NCI-H774 (cell line): ENCODE data around the gene GMDS.
"Not testable (repeated sequence)": the region's sequence is repeated elsewhere in the genome, so short reads cannot be mapped to it uniquely, and the experiment has no call there.

ENCODE experiments used
- DNase-seq: peaks from one replicate; lab custom pipeline; 2025; lab: John Stamatoyannopoulos, UW

GMDS gene

DNA sequence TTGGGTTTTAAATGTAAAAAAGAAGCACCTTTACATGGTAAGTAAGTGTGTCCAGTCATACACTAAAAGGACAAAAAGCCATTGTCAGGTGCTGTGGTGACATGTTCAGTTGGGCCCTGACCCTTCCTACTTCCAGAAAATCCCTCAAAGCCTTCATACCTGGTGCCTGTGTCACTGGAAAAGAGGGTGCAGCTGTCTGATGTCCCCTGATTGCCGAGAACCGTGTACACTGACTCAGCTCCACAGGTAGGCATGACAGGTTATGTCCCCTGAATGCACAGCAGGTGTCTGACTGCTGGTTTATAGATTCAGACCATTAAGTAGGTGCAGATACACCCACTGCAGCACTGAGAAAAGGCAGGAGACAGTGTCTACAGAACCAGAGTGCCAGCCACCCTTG lies 536.6 kb downstream of the GMDS start:
- no peak for DNase-seq

DNA sequence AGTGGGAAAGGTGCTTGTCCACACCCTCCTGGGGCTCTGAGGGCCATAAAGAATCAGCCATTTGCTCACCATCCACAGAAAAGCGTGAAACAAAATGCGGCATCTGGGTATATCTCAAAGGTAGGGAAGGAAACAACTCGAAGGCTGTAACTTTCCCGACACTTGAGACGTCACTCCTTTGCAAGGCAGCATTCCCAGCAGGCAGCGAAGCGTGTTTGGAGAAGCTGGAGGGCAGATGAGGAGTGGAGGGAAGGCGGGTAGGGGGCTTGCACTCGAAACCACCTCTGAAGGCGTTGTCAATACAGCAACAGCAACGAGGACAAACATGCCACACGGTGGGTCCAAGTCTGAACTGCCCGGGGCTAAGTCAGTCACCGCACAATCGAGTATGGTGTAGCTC lies 537.3 kb downstream of the GMDS start:
- DNase-seq = no peak

DNA sequence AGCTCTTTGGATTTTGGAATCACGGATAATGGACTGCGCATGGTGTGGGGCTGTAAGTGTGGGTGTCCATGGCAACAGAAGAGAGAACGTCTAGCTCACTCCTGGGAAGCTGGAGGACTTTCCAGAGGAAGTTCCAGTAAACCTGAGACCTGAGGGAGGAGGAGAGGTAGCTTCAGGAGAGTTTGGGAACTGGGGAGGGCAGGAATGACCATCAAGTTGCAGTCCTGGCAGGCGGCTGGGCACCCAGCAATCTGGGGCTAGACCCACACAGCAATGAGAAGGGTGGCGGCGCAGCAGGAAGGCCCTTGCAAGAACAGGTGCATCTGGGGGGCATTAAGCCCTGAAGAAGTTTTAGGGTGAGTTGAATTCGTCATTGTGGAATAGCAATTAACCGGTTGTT lies 539.8 kb downstream of the GMDS start:
- no peak for DNase-seq

DNA sequence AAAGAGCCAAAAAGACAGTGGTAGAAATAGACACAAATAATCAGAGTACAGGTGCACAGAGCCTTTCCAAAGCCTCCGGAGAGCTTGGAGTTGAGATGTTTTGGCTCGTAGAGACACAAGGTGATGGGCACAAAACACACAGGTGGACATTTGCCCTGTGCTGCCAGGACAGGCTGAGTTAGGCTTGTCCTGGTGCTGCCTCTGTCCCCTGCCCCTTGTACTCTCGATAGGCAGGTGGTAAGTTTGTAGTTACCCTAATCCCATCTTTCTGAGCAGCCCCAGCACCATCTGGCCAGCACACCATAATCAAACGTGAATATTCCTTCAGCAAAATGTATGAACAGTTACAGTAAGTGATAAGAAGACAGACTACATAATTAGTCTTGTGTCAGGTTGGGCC lies 540.2 kb downstream of the GMDS start:
- no peak for DNase-seq

DNA sequence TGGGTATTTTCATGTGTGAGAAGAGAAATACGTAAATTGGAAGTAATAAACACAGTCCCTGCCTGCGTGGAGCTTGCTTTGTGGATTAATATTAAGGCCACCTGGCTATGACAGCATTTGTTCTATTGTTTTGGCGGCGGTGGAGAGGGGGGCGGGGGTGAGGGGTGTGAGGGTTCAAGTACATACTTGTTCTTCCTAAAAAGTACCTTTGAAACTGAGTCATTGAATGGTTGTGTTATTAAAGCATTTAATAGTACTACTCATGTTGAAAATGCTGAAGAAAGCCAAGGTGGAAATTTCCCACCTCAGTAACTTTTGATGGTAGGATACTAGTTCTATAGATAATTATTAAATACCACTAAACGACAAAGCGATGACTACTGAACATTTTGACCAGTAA lies 540.7 kb downstream of the GMDS start:
- no peak for DNase-seq

DNA sequence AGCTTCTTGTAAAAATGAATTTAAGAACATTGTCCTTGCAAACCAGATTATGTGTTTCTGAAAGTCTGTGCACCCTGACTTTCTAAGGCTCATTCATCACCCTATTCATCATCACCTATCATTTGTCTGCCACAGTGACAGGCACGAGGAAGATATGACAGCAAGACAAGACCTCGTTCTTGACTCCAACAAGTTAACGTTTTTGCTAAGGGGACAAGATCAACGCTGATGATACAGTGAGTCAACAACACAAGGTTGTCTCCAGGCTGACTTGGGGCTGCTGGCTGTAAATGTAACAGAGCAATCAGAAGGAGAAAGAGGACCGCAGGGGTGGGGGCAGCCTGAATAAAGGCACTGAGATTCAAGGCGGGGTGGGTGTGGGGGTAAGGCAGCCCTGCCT lies 541.5 kb downstream of the GMDS start:
- DNase-seq = no peak

DNA sequence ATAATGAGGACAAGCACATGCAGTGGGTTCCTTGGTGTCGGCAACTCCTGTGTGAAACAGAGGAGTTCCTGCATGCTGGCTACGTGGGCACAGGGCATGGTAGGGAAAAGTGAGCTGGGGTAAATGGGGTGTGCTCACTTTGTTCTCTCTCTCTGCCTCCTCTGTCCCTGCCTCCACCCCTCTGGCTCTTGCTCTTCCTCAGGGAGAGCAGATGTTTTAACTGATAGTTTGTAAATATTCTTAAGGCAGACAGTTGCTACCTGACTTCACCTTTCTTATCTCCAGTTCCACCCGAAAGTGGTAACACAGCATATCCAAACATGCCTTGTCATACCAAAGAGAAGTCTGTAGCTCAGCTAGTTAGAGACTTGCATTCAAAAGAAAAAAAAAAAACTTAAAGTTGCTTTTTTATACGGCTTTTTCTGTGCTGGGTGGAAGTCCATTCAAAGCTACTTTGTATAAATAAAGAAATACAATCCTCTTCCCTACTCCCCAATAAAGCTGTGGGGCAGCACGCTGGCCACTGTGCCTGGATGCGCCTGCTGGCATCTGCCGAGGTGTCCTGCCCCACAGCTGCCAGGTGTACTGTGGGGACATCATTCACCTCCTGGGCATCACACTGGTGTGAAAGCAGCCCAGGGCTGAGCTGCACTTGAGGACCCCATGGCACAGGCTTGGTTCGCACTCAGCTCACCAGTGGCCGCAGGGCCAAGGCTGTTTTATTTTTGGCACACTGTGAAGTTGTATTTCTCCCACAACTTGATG lies 542.1 kb downstream of the GMDS start:
- no peak for DNase-seq

DNA sequence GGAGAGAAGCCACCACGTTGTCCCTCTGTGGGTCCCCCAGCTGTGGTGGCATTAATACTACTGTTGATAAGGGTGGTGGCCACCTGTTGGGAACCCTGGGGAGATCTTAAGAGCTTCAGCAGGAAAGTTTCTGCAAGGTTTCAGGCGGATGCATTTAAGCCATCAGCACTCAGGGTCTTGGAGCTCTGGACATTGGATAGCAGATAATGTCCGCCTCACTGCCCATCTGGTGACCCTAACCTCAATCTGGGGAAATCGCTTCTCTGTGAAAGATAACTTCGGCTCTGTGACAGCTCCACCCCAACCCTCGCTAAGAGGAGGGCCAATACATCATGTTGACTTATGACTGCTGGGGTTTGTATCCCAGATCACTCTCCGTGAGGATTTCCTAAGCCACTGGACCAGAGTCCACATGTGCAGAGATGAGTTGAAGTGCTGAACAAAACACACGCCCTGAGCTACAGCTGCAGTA lies 542.8 kb downstream of the GMDS start:
- DNase-seq = no peak

DNA sequence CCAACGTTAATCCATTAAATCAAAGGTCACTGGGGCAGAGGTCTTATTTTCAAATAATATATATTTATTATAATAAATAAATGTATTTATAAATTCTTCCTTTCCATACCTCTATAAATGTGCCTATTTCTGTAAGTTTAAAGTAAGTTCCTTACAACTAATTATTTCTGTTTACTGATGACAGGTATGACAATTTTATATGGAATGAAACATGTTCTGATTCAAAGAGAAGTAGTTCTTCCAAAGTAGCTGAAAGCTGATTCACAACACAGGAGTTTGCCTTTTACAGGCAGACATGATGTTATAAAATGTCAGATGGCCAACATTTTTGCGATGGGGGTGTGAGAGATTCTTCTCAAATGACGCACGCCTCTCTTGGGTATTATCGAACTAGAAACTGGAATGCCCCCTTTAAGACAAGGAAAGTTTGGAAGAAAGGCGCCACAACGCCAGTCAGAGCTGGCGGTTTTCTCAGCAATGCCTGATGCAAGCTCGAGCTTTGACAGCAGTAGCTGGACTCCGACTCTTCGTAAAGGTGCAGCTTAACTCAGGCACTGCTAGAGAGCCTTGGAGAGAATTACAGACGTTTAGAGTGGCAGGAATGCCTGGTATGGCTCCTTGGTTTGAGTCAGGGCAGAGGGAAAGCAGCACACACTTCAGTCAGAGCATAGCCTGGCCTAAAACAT lies 543.6 kb downstream of the GMDS start:
- no peak for DNase-seq

DNA sequence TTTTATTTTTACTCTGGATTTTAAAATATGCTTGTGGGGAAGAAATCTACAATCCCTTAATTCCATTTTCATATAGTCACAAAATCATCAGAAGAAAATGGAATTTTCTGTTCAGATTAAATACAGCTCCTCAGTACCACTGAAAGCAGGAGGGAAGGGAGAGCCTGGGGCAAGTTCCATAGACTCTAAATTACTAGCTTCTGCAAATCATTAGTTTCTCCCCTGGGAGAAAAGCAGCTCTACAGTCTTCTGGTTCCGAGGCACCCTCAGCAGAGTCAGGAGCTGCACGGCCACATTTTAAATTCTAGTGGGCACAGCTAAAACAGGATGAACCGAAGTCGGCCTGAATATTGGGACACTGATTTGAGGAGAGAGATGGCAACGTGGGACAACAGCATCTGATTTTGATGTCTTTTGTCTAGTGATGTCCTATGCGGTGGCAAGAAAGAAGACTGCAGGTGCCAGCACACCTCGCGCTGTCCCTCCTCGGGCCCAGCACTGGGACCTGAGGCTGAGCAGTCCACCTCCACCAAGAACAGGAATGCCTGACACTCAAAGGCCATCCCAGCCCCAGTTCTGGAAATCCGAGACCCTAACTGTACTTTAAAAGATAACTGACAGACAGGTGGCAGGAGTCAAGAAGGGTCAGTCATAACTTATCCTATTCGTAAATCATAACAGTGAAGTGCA lies 545.0 kb downstream of the GMDS start:
- DNase-seq = no peak

DNA sequence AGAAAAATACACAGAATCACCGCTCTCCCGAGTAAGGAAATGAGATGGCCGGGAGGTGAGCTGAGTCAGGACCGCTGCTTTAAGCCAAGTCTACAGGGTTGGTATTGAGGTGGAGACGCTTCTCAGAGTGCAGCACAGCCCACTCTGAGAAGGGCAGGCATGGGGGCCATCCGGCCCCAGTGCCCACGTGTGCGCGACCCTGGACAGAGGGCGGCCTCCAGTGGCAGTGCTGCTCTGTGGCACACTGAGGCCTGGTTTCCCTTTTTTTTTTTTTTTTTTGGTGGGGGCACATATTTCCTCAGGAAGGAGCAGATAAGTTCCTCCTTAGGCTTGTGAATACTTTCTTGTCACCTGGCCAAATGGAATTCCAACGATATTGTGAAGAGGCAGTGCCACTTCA lies 546.9 kb downstream of the GMDS start:
- DNase-seq = no peak

DNA sequence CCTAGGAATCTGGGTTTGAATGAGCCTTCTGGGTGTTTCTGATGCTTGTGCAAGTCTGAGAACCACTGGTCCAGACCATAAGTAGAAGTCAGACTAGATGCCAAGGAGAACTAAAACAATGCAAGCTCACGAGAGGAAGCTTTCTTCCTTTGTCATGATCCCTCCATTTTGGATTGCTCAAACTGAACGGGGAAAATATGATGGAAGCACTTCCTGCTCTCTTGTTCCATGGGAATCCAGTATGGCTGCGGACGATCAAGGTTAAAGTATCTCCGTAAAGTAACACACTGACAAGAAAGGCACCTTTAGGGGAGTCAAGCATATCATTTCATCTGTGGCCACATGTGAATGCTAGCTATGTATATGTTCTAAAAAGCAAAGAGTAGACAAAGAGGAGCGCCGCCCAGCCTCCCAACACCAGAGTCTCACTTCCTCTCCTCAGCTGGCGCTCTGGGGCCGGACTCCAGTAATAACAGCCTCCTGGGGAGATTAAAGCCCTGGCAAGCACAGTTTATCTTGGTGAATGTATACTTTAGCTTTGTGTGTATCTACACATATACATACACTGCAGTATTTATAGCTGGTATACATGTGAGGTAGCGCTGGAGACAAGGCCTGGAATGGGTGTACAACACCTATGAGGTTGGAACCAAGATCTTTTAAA lies 547.6 kb downstream of the GMDS start:
- no peak for DNase-seq

DNA sequence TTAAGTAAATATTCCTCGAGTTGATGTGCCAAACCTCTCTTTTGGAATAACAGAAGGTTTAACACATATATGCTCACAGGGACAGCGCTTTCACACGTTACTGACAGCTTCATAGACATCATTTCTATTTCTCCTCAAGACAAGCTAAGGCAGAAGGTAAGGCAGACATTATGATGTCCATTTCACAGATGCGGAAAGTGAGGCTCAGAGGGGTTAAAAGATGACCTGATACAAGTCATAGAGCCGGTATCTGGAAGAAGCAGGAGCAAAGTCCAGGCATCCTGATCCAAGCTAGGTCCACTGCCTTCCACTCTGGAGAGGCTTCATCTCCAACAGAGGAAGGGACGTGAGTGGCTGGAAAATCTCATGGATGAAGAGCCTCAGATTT lies 548.9 kb downstream of the GMDS start:
- no peak for DNase-seq

DNA sequence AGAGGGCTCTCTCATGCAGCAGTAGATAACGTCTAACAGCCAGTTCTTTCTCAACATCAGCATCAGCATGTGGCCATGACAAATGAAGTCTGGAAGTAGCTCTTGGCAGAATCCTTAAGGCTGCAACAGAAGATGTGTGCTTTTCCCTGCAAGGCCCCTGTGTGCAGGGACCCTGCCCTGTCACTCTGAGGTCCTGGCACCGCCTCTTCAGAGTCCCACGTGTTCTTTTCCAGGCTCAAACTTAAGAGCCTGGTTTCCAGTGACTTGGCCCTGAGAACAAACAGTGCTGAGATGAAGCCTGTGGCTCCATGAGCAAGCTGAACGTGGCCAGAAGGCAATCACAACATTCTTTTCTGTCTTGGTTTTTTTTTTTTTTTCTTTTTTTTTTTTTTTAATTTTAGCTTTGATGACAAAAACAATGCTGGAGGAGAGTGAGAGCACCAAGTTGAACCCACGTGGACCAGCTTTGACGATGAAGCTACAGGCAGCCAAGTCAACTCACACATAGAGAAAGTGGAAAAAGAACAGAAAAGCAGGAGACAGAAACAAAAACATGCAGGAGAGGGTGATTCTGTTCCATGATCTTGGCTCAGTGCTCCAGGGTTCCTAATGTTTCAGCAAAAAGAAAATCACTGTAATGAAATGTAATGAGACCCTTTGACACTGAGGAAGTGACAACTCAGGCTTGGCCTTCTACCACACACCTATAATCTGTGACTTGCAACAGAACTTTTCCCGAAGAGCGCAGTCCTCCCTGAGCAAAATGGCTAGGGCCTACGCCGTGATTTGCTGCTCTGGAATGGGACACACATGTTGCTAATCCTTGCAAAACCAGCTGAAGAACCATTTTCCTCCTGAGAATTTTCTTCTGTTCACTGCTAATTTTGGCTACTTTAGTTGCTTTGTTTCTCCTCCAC lies 549.6 kb downstream of the GMDS start:
- no peak for DNase-seq

DNA sequence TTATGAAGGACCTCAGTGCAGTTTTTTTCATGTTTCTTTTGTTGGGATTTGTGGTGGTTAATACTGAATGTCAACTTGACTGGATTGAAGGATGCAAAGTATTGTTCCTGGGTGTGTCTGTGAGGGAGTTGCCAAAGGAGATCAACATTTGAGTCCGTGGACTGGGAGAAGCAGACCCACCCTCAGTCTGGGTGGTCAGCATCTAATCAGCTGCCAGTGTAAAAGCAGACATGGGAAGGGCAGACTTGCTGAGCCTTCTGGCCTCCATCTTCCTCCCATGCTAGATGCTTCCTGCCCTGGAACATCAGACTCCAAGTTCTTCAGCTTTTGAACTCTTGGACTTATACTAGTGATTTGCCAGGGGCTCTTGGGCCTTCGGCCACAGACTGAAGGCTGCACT lies 553.6 kb downstream of the GMDS start:
- DNase-seq = not testable (repeated sequence)

DNA sequence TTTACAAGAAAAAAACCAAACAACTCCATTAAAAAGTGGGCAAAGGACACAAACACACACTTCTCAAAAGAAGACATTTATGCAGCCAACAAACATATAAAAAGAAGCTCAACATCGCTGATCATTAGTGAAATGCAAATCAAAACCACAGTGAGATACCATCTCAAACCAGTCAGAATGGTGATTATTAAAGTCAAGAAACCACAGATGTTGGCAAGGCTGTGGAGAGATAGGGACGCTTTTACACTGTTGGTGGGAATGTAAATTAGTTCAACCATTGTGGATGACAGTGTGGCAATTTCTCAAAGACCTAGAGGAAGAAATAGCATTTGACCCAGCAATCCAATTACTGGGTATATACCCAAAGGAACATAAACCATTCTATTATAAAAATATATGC lies 554.7 kb downstream of the GMDS start:
- not testable (repeated sequence) for DNase-seq

DNA sequence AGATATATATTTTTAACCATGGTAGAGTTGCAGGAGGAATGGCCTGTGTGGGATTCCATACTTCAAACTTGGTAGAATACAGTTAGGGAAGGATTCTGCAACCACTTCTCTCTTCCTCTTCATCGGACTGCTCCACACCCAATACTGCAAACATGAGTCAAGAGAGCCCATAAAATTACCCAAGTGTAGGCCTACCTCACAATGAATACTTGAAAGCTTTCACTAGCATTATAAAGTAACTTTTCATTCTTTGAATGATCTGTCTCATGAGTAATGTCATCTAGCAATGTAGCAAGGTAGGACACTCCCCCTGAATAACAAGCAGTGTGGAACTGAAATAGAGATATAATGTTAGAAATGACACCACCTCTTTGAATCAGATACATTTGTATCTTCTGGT lies 556.3 kb downstream of the GMDS start:
- DNase-seq = no peak

DNA sequence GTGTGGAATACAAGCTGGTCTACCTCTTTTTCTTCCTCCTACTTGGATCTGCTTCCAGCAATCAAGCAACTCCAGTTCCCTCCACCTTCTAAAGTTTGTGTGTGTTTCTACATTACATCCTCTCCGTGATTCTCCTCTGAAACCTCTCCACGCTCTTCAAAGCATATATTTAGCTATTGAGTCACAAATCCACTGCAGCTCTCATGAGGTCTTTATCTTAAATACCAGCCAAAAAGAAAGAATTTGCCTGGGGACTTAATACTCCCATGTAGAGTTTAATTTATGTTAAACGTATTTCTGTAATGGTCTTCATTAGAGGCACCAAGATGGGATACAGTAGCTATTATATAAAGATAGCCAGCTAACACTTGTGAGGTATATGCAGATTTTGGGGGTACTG lies 557.0 kb downstream of the GMDS start:
- DNase-seq = no peak

DNA sequence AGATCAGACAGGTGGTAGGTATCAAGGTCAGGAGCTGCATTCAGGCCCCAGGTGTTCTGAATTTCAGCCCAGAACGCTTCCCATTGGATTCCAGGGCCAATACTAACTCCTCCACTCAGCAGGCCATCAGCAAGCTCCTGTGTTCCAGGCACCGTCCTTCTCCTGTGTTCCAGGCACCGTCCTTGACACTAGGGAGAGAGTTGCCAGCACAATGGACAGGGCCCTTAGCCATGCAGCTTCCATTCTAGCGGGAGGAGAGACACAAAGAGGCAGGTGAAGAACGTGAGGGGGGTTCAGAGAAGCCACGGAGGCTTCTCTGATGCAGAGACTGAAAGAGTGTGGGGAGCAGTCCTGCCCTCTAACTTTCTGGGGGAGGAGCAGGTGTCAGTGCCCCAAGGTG lies 558.0 kb downstream of the GMDS start:
- no peak for DNase-seq

DNA sequence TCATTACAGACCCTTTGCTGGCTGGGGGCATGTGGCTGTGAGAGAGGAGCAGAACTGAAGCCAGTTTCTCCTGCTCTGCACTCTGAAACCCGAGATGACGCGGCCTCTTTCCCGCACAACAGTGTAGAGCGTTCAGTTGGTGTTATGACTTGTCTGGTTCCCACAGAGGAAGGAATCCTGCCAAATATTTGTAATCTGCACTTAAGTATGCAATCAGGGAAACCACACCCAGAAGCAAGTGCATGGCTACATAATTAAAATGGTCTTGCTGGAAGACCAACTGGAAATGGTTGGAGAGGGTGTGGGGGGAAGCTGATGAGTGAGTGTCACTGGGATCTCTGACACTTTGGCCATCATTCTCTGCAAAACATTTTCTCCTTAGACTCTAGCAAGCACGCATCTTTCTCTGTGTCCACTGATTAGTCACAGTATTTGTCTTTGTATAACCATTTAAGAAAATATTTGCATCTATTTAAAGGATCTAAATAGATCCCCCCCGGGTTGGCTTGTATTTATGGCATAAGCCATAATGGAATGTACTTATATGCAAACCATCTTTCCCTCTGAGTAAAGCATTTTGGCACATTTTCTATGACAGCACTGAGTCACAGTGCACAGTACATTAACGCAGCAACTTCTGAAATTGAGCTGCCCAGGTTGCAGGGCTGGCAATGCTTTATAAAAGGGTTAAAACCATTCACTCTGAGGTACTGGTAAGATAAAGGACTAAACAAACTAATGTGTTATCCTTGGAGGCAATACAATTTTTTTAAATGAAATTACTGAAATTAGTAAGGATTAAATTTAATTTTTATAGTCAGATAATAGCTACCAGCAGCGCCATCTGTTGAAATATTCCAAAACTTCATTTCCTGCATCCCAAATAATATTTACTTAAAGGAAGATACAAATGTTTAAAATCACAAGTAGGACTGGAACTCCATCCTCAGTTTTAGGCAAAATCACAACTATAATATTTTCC lies 559.0 kb downstream of the GMDS start:
- no peak for DNase-seq
